ENCODE results near the gene RBM17.

DNA sequence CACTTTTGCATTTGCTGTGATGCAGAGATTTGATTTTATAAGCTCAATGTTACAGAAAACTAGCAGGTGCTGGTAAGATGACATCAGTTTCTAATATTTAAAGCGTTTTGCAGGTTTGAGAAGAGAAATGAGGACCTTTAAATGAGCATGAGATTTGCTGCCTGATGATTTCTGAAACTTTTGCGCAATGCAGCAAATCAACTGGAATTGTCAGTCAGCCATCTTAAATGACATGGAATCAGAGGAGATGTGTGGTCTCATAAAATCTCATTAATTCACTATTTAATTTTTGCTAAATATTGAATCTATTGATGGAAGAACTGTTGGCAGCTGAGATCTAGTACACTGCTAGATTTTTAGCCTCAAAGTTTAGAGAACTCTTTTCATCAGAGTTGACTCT is 3.9 kb downstream of the RBM17 start:
- TF ChIP-seq, protein P1, sequence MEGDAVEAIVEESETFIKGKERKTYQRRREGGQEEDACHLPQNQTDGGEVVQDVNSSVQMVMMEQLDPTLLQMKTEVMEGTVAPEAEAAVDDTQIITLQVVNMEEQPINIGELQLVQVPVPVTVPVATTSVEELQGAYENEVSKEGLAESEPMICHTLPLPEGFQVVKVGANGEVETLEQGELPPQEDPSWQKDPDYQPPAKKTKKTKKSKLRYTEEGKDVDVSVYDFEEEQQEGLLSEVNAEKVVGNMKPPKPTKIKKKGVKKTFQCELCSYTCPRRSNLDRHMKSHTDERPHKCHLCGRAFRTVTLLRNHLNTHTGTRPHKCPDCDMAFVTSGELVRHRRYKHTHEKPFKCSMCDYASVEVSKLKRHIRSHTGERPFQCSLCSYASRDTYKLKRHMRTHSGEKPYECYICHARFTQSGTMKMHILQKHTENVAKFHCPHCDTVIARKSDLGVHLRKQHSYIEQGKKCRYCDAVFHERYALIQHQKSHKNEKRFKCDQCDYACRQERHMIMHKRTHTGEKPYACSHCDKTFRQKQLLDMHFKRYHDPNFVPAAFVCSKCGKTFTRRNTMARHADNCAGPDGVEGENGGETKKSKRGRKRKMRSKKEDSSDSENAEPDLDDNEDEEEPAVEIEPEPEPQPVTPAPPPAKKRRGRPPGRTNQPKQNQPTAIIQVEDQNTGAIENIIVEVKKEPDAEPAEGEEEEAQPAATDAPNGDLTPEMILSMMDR (IDR thresholded peaks at IDR 0.05), result no peak
- TF ChIP-seq ZFX (IDR thresholded peaks at IDR 0.05; ENCODE audit: borderline replicate concordance), result no peak

Measured in 22Rv1 (cell line).